Brain microvascular endothelial cell (primary cell): ENCODE results near the gene NBPF11.
"Not testable (repeated sequence)": the region's sequence is repeated elsewhere in the genome, so short reads cannot be mapped to it uniquely, and the experiment has no call there.

ENCODE experiments used
- DNase-seq: peaks from one replicate; pipeline ENCODE4 v3.0.0-alpha.2; 2020
- H3K27ac ChIP-seq: fragments of 250-450 bp; sonication (Bioruptor Pico); 2 replicates; pipeline ENCODE4 v1.5.1; 2020; ENCODE audit warnings: mild to moderate bottlenecking, moderate library complexity
- H3K27me3 ChIP-seq: fragments of 250-450 bp; sonication (Bioruptor Pico); replicated peaks from 2 replicates; pipeline ENCODE4 v1.5.1; 2020; ENCODE audit warnings: mild to moderate bottlenecking
- H3K36me3 ChIP-seq: fragments of 250-450 bp; sonication (Bioruptor Pico); replicated peaks from 2 replicates; pipeline ENCODE4 v1.5.1; 2020; ENCODE audit warnings: mild to moderate bottlenecking
- H3K4me3 ChIP-seq: 2 replicates; pipeline ENCODE4 v1.5.1; 2011; ENCODE audit warnings: low read depth, mild to moderate bottlenecking, control low read depth, low read length, moderate library complexity
- in situ Hi-C: cut with HindIII; loops from 2 replicates; pipeline ENCODE4 v1.10.0; 2017; ENCODE audit warnings: low sequenced_read_pairs, low pct_ligation_motif_present

The NBPF11 gene

DNA sequence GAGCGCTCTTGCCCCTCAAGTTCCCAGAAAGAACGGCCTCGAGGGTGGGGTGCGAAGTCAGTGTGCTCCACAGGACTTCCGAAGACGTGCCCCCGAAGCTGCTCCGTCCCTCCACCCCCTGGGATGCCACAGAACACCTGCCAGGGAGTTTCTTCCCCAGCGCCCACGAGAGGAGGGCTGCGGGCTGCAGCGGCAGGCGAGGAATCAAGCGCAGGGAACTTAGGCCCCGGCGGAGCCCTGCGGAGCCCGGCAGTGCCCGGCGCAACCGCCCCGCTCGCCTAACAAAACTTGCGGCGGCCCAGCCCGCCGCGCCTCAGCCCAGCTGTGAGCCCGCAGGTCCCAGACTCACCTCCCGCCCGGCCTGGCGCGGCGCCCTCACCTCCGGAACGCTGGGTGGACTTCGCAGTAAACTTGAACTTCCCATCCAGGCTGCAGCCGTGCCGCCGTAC, 686 bp downstream of the NBPF11 start:
- DNase-seq = peak; percentile 5
- Histone ChIP-seq H3K27ac (peak overlapping the region; percentile 10), H3K4me3 (peak overlapping the region; percentile 63)
- in situ Hi-C loops, H3K36me3 ChIP-seq, H3K27me3 ChIP-seq: not testable (repeated sequence)

DNA sequence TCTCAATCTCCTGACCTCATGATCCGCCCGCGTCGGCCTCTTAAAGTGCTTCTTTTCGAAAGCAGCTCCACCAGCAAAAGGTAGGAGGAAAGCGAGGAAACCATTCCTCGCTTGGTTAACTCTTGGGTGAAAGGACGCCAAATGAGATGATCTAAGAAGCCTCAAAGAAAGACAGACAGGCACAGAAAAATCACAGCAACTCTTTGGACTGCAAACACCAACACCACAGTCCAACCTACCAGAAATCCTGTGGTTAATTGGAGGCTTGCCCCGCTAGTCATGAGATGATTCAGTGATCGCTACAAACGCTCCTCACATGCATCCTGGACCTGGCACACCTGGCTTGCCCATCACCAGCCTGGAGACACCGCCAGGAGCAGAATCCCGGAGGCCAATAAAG, 1.1 kb downstream of the NBPF11 start:
- H3K36me3 ChIP-seq, in situ Hi-C loops, H3K27ac ChIP-seq, H3K27me3 ChIP-seq: not testable (repeated sequence)
- peak; percentile 51 for DNase-seq
- H3K4me3 ChIP-seq = peak overlapping the region; percentile 63

DNA sequence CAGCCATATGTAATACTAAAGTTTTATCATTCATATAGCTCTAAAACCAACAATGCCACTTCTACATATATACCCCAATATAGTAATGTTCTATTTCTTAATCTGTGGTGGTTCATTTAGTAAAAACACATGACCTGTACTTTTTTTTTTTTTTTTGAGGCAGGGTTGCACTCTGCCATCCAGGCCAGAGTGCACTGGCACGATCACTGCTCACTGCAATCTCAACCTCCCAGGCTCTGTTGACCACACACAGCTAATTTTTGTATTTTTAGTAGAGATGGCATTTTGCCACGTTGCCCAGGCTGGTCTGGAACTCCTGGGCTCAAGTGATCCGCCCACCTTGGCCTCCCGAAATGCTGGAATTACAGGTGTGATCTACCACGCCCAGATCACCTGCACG, 2.1 kb downstream of the NBPF11 start:
- DNase-seq, in situ Hi-C loops, H3K4me3 ChIP-seq, H3K27me3 ChIP-seq, H3K36me3 ChIP-seq, H3K27ac ChIP-seq: not testable (repeated sequence)

DNA sequence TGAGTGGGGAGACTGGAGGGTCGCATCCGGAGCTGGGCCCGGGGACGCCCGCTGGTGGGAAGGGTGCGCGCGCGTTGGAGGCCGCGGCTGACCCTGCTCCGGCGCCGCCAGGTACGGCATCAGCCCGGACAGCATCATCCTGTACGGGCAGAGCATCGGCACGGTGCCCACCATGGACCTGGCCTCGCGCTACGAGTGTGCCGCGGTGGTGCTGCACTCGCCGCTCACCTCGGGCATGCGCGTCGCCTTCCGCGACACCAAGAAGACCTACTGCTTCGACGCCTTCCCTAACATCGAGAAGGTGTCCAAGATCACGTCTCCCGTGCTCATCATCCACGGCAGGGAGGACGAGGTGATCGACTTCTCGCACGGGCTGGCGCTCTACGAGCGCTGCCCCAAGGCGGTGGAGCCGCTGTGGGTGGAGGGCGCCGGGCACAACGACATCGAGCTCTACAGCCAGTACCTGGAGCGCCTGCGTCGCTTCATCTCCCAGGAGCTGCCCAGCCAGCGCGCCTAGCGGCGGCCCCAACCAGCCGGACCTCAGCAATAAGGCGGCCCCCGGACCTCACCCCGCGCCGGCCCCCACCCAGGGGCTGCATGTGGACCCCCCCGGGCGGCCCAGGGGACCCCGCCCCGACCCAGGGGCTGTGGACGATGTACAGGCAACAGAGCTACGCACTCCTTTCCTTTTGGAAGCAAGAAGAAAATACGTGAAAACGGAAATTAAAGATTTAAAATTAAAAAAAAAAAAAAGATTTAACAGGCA, 2.8 kb downstream of the NBPF11 start:
- H3K27ac ChIP-seq, DNase-seq, H3K36me3 ChIP-seq, in situ Hi-C loops, H3K4me3 ChIP-seq, H3K27me3 ChIP-seq: not testable (repeated sequence)

DNA sequence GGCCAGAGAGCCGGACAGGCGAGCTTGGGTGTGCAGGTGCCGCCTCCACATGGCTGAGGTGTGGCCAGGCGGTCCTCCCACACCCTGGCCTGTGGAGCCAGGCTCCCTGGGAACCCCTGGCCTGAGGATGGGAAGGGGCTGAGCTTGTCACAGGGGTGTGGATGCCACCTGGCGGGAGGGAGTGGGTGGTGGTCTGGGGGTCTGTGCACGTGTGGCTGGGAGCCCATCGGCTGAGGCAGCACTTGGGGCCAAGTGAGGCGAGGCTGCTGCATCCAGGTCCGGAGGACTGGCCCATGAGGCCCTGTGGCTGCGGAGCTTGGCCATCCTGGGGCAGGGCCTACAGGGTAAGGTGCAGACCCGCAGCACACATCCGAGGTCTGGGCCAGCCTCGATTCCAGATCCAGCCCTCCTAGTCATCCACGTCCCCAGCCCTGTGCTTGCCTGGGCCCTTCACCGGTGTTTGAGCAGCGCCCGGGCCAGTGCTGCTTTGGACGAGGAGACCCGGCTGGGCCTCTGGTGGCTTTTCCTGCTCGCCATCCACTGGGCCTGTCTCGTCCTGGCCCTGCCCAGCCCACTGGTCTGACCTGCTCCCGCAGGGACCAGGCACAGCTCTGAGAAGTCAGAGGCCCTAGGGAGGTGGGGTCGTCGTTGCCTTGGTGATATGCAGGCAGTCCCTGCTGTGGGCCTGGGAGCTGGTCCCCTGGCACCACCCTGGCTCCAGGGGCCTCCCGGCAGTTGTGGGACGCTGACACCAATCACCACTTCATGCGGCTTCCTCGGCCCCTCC, 4.8 kb downstream of the NBPF11 start:
- in situ Hi-C loops, H3K36me3 ChIP-seq, H3K27ac ChIP-seq: not testable (repeated sequence)

DNA sequence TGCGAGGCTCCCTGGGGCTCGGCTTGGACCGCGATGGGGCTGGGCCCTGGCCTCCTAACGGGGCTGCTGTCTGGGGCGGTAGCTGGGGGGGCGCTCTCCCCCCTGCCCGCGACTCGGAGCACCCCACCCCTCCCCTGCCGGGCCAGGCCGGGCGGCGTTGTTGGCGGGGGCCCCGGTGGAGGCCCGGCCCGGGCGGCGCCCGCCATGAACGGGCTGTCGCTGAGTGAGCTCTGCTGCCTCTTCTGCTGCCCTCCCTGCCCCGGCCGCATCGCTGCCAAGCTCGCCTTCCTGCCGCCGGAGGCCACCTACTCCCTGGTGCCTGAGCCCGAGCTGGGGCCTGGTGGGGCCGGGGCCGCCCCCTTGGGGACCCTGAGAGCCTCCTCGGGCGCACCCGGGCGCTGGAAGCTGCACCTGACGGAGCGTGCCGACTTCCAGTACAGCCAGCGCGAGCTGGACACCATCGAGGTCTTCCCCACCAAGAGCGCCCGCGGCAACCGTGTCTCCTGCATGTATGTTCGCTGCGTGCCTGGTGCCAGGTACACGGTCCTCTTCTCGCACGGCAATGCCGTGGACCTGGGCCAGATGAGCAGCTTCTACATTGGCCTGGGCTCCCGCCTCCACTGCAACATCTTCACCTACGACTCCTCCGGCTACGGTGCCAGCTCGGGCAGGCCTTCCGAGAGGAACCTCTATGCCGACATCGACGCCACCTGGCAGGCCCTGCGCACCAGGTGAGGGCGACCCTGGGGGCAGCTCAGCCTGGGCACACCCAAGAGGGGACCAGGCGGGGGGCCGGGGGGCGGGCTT, 5.7 kb downstream of the NBPF11 start:
- H3K4me3 ChIP-seq, H3K27me3 ChIP-seq, H3K27ac ChIP-seq, DNase-seq, in situ Hi-C loops, H3K36me3 ChIP-seq: not testable (repeated sequence)

More for the DNA sequence above, 4.8 kb downstream of the NBPF11 start:
- not testable (repeated sequence) for H3K4me3 ChIP-seq, DNase-seq, H3K27me3 ChIP-seq

DNA sequence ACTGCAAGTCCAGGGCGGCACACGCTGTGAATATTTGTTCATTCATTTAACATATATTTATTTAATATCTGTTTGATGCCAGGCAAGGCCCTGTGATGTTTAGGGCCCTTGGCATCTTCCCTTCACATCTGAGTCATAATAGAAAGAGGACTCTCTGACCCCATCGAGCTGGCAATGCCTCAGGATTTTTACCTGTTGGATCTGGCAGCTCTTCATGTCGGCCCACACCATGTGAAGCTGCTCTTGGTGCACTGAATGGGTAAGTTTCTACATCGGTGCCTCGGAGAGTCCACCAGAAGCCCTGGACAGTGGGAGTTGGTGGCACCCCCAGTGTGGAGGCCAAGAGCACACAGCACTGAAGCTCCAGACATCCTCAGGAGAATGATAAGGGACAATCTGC, 8.9 kb downstream of the NBPF11 start:
- H3K36me3 ChIP-seq, DNase-seq, H3K27ac ChIP-seq, H3K4me3 ChIP-seq, H3K27me3 ChIP-seq, in situ Hi-C loops: not testable (repeated sequence)

DNA sequence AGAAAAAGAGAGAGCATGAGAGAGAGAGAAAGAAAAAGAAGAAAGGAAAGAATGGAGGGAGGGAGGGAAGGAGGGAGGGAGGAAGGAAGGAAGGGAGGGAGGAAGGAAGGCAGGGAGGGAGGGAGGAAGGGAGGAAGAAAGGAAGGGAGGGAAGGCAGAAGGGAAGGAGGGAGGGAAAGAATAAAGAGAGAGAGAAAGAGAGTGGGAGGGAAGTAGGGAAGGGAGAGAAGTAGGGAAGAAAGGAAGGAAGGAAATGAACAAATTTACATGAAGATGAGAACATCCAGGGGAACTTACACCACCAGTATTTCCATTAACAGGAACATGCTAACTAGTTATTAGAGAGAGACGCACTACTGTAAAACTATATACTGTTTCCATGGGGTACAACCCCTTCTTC, 10.1 kb downstream of the NBPF11 start:
- H3K27ac ChIP-seq, H3K4me3 ChIP-seq, H3K27me3 ChIP-seq, H3K36me3 ChIP-seq, DNase-seq, in situ Hi-C loops: not testable (repeated sequence)

DNA sequence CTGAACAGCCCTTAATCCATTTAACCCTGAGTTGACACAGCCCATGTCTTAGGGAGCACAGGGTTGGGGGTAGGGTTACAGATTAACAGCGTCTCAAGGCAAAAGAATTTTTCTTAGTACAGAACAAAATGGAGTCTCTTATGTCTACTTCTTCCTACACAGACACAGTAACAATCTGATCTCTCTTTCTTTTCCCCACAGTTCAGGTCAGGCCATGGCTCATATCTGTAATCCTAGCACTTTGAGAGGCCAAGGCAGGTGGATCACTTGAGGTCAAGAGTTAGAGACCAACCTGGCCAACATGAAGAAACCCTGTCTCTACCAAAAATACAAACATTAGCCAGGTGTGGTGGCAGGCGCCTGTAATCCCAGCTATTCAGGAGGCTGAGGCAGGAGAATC, 13.5 kb downstream of the NBPF11 start:
- H3K36me3 ChIP-seq, H3K27ac ChIP-seq, H3K27me3 ChIP-seq, in situ Hi-C loops, H3K4me3 ChIP-seq, DNase-seq: not testable (repeated sequence)

DNA sequence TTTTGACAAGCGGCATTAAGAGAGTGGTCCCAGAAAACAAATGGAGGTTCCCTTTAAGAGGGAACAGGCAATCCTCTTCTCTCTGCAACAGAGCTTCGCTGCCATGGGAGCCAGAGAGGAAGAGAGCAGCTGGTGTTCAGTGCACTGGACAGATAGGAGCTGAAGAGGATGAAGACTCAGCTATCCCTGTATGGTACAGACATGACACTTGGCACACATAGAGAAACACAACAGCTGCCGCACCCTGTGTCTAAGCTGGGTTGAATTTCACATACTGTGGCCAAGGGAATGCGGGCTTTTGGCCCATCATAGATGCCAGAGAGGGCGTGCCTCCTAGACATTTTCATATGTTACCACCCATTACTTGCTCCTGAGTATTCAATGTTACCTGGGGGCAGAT, 29.7 kb downstream of the NBPF11 start:
- in situ Hi-C loops, H3K36me3 ChIP-seq, H3K4me3 ChIP-seq, H3K27ac ChIP-seq, H3K27me3 ChIP-seq, DNase-seq: not testable (repeated sequence)
